Activated gamma-delta T cell treated with Interleukin-2 at 50 U/mL for 16 hours (primary cell): Measurements from ENCODE around the gene KL.

Source experiments
- DNase-seq: peaks from one replicate; pipeline ENCODE4 v3.0.0-alpha.2; 2020

The KL gene

GRCh38 chr13:33040090-33040489 lies 23.9 kb downstream of the KL start:
- DNase-seq, result no peak

- DNase-seq, result no peak
Measured at GRCh38 chr13:33045851-33046592, 29.8 kb downstream of the KL start.

- no peak for DNase-seq
Measured at GRCh38 chr13:33050161-33050560, 33.9 kb downstream of the KL start.

GRCh38 chr13:33051632-33052031 lies 35.4 kb downstream of the KL start:
- DNase-seq, result no peak

DNA sequence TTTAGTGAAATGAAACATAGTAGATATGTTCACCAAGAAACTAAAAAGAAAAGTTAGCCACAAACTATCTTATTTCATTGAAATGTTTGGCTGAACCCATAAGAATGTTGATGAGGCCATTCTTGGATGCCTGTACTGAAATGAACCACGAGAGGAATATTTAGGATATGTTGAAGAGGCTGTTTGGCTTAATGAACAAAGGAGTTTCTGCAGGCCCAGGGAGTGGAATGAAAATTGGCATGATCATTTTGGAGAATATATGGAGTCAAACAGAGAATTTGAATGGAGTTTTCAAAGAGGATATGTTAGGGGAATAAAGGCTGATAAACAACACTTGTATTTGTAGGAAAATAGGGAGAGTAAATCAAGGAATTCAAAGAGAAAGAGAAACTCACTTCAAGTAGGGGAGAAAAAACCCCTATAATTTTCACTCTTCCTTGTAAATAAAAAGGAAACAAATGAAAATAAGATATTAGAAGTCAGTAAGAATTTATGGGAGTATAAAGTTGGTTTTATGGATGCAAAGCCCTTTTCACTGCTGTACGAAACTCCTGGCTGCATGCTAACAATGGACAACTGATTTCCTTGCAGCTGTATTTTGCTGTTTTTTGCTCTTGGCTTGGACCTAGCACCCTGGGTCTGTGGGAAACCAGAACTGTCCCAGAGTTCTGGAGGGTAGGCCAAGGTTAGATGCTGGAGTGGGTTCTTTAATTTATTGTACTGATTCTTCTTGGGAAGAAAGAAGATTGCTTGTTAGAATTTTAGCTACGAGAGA lies 36.5 kb downstream of the KL start:
- DNase-seq, result no peak

- no peak for DNase-seq
Measured at GRCh38 chr13:33053397-33054066, 37.3 kb downstream of the KL start.

DNA sequence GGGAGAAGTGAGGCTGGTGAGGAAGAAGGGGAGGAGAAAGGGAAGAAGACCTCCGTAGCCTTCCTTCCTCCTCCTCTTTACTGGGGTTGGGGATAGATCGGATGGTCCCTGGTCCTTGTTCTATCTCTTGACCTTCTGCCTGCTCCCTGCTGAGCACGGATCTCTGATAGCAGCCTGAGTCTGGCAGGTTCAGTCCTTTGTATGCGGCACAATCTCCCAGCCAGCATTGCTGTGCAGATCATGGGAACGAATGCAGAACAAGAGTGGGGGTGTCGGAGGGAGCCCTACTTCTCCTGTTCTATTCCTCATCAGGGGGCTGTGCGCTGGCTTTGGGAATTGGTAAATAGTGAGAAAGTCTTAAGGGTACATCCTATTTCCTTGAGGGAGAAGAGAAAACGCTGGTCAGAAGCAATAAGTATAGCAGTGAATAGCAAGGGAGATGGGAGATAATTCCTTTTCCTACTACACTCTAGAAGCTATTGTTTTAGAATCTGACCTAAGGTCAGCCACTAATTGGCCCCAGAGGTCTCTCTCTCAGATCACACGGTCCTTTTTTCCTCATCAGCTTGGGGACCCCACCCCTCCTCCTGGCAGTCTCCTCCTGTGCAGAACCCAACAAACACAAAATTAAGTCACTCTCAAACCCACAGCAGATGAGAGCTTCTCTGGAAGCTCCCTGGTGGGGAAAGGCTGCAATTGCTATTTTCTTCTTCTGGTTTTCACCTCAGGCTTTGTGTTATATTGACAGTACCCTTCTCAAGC lies 41.0 kb downstream of the KL start:
- DNase-seq, result no peak

- no peak for DNase-seq
Measured at GRCh38 chr13:33058776-33059327, 42.6 kb downstream of the KL start.

GRCh38 chr13:33060815-33061214 lies 44.6 kb downstream of the KL start:
- DNase-seq, result no peak

DNA sequence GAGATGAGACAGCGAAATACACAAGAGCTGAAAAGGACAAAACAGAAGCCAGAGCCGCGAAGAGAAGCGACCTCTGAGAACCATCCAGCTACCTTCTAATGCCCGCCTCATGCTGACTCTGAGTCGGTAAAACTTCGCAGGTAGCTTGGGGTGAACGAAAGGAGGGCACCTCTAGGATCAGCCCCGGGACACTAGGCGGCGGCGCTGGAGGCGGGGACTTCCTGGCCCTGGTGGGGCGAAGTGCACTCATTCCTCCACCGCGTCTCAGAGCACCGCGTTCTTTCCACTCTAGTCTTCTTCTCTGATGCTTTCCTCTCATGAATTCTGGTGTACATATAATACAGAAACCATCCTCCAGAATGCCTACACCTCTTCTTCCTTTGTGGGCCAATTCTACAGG lies 50.1 kb downstream of the KL start:
- no peak for DNase-seq

DNA sequence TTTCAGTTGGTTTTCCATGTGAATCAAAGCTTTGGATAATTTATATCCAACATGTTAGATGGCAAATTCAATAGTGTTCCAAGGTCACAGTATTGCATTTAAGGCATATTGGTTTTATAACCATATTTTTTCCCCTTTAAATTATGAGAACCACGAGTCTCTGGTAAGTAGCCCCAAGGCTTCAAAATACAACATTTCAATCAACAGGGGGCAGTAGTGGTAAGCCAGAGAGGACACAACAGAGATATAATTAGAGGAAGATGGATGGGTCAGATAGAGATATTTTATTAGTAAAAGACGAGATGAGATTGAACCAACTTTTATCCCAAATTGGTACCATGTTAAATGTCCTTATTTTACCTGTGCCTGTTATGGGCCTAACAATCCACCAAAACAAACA lies 53.1 kb downstream of the KL start:
- no peak for DNase-seq

DNA sequence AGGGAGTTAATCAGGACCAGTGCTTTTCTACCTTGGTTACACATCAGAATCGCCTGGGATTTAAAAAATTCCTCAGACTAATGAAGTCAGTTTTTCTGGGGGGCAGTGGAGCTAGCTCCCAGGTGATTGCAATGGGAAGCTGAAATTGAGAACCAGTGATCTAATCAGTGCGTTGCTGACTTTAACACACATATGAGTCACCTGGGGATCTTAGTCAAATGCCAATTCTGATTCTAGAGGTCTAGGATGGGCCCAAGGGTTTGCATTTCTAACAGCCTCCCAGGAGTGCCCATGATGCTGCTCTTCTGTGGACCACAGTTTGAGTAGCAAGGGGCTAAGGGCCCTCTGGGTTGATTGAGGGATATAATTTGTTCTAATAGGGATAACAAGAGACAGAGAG lies 54.5 kb downstream of the KL start:
- no peak for DNase-seq

DNA sequence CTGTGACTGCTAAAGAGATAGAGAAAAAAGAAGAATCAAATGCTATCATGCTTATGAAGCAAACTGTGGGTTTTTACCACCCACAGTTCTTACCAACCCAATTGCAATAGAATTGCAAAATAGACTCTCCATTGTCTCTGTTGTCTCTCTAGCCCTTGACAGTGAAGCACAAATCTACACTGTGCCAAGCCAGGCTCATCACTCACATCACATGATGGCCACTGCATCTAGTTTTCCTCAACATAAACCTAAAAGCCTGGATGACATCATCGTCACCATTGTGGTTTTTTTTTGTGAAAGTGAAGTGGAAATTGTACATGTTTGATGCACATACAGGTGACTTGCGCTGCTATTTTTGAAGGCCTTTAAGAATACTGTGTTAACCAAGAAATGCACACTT lies 56.1 kb downstream of the KL start:
- no peak for DNase-seq

- no peak for DNase-seq
Measured at GRCh38 chr13:33072759-33073158, 56.5 kb downstream of the KL start.

- no peak for DNase-seq
Measured at GRCh38 chr13:33073338-33073737, 57.1 kb downstream of the KL start.

DNA sequence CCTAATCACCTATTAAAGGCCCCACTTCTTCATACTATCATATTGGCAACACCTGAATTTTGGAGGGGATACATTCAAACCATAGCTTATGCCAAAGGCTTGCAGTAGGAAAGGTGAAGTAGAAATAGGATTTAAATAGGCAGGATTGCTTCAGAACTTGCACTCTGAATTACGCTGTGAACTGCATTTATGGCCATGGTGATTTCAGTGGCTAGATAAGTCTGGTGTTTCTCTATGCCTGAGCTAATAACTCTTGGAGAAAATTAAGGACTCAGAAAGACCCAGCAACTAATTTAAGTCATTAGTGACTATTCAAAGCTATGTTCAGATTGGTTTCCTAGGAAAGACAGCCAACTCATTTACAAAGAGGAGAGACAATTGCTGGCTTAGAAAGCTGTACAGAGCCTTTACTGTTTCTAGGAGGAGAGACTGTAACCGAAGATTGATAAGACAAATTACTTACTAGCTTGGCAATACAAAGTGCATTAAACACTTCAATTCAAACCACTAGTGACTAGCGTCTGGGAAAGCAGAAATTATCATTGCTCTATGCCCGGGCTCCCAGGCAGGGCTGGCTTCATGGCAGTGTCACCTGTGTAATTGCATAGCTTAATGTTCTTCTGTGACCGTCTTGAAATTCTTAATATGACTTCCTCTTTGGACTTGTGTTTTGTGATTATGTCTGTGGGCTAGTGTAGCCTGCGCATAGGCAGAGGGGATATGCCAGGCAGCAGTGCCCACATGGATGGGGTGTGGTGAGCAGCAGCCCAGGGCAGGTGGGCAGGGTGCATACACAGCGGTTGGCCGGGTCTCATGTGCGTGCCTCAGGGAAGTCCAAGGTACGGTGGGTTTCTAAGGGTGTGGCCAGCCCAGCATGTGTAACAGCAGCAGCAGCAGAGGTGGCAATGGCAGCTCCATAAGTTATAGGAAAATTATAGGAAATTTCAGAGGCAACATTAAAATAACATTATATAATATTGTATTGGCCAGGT lies 60.1 kb downstream of the KL start:
- no peak for DNase-seq

DNA sequence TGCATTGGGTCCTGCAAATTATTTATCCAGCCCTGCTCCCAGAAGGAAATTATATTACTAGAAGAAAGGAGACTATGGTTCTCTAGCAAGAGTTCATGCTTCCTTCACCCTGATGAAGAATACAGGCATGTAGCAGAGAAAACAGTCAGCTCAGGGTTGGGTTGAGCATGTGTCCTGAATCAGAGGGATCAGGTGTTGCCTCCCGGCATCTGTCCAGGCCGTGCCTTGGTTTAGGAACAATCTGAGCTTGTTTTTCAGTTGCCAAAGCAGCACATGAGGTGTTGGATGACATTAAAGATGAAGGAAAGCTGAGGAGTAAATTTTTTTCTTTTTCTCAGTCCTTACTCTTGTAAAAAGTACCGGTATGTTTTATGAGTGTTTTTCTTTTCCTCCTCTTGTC lies 62.0 kb downstream of the KL start:
- DNase-seq, result no peak

GRCh38 chr13:33079960-33080359 lies 63.7 kb downstream of the KL start:
- no peak for DNase-seq

GRCh38 chr13:33080972-33081590 lies 64.9 kb downstream of the KL start:
- no peak for DNase-seq

- DNase-seq, result no peak
Measured at GRCh38 chr13:33081666-33082065, 65.4 kb downstream of the KL start.

DNA sequence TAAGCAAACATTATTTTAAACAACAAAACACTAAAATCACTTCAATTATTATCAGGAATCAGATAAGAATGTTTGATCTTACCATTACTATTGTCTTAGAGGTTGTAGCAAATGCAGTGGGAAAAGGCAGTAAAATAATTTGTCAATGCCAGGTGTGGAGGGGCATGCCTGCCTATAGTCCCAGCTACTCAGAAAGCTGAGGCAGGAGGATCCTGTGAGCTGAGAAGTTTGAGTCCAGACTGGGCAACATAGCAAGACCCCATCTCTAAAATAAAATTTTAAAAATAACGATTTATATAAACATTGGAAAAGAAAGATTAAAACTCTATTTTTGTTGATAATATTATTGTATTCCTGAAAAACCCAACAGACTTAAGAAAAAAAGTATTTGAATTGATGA lies 66.8 kb downstream of the KL start:
- DNase-seq, result no peak
